Renal cortical epithelial cell (primary cell): ENCODE results near the gene LANCL2. TPM values are rescaled to one million over a fixed set of nuclear protein-coding genes. Genes with fewer than 3 reads are reported as not detected.
A peak's percentile ranks its signal among the peaks of the same experiment; 100 is the strongest.
"Not testable (repeated sequence)": the region's sequence is repeated elsewhere in the genome, so short reads cannot be mapped to it uniquely, and the experiment has no call there.

Source experiments
- DNase-seq: peaks from one replicate; pipeline ENCODE4 v3.0.0-alpha.2; 2011; ENCODE audit warnings: low read depth
- total RNA-seq: library from RNA; depleted of rRNA; stranded (reverse); fragments of >200 nt; gene quantifications from 2 replicates; pipeline ENCODE4 v1.2.3, GENCODE V29; 2014

Gene LANCL2
- total RNA-seq, 1 donor from 2014 or later = 26.0 TPM

DNA sequence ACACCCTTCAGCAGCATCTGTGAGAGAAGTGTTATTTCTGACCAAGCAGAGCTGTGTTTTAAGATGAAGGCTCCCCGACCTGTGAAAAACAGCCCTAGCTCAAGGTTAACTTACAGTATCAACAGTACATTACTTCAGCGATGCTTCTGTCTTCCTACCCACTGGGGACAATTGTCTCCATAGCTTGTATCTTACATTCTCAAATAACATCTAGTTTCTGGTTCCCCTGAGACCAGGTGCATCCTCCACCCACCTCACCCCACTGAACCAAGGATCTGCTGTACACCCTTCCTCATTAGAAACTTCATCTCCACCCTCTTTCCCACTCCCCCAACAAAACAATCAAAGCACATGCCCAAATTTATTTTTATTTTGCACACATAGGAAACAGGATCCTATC lies 105.1 kb downstream of the LANCL2 start:
- DNase-seq = no peak

DNA sequence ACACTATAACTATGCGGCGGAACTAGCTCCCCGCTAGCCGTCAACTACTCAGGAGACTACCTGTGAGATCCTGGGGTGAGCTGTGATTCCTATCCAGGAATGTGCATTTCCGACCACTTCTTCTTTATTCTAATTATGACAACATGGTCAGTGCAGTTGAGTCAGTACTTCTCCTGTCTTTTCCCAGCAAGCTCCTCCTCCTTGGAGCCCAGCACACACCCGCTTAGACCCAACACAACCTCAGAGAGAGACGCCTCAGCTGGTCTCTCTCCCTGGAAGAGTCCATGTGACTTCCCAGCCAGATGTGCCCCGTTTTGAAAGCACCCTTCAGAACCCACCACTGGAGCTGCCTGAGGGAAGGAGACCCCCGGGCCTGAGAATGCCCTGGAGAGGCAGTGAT lies 106.5 kb downstream of the LANCL2 start:
- not testable (repeated sequence) for DNase-seq

DNA sequence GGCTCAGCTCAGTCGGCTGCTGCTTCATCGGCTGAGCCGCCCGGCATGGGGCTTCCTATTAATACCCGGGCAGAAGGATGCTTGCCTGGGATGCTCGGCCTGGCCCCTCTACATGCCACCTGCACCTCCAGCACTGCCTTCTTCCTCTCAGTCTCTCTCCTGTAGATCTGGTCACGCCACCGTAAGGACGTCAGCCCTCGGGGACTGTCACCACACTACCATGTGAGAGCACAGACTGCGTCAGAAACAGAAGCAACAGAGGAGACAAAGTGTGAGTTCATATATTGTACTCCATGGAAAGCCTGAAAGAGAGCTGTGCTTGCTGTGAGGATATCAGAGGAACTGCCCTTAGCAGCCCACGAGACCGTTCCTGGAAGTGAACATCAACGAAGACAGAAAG lies 107.3 kb downstream of the LANCL2 start:
- not testable (repeated sequence) for DNase-seq

DNA sequence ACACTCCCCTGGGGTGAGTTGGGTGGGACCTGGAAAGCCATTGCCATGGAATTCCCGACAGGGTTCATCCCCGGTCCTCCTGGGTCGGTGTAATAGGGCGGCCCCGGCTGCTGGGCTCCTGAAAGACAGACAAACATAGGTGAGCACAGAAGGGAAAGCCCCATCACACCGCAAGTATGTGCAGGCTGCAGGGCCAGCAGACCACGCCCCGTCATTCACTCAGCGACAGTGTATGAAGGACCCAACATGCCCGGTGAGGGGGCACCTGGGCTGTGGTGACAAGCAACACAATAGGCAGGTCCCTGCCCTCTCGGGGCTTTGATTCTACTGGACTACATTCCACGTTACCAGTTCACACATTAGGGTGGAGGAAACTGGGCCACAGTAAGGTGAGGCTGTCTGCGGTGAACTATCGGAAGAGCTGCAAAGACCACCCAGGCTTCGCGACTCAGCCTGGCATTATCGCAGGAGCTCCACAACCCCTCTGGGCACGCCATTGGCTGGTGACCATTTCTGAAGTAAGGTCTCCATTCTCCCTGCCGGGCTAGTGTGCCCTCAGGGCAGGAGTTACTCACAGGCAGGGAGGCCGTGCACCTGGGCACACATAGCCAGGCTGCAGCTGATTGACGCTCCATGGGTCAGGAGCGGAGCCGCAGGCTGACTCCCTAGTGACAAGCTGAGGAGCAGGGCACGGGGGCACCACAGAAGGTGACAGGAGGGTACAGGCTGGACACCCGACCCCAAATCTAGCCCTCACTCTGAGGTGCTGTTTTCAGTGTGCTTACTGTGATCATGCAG lies 108.0 kb downstream of the LANCL2 start:
- no peak for DNase-seq

DNA sequence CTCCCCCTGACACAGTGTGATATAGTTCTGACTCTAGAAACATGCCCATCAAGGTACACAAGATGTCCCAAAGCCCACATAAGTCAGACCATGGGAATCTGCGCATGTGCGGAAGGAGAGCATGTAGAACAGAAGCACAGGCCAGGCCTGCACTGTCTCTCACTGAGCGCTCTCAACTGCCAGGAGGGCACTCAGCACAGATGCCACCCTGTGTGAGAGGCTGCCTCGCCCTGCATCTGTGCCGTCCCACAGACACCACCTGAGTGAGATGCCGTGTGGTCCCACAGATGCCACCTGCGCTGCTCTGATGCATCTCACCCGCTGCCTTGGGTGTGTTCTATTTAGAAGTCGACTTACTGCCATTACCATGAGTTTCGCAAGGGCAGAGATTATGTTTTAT lies 108.8 kb downstream of the LANCL2 start:
- no peak for DNase-seq

DNA sequence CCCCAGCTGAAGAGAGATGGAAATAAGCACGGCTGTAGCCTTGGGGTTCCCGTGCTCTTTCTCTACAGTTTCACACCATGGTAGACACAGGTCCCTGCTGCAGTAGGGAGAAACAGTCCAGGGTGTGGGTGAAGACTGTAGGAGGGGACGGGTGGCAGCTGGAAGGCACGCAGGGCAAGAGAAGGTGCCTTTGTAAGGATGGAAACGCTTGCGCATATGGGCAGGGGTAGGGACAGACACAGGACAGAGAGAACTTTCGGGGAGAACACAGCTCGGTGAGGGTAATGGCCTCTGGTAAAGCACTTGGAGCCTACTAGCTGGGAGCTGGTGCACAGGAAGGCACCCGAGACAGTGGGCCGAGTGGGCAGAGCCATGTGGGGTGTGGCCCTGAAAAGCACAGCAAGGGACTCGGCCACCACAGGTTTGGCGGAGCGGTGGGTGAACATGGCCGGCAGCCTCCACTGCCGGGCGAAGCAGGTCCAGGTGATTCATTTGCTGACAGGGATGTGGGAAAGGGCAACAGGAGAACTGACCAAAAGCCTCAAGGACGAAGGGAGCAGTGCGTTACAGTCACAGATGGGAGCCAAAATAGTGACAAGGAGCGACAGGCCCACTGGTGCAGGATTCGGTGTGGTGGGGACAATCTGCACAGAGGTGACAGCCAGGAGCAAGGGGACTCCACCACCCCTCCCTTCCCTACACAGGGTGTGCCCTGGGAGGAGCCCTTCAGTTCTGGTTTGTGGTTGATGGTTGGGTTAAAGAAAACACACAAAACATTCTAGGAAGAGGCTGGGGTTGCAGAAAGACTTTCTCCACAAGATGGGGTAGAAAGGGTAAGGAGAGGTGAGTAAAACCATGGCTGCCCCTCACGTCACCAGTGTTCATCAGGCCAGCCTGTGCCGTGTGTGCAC lies 110.1 kb downstream of the LANCL2 start:
- no peak for DNase-seq

DNA sequence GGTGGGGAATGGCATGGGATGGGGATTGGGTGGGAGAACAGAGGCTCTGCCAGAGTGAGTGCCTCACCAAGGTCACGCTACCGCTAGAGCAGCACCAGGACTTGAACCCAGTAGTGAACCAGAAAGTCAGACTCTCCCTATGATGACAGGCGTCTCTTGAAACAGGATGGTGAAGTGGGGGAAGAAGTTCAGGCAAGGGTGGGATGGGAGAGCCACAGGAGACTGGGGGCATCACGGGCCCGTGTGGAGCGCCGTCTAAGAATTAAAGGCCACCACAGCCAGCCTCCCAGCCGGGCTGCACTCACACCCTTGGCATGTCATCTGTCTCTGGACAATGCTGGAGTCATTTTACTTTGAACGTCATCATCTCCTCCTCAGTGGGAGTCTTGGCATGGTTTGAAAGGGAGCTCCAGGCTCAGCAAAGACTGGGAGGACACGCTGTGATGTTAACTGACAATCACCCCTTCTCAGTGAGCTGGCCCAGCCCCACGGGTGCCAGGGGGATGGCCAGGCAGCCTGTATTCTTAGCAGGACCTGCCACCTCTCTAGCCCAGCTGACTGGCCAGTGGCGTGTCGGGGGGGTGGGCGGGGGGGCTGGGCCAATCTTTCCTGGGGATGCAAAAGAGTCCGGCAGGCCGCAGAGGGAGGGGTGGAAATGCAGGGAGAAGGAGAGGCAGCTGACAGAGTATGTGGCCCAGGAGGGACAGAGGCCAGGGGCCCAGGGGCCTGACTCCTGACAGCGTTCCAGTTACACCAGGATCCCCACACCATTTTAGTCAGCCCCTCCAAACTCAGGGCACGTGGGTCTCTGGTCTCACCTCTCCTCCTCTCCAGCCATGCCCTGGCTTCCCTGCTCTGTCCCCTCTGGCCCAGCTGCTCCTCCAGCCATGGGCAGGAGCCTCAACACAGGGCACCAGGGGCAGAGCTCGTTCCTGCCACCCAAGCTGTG lies 111.0 kb downstream of the LANCL2 start:
- DNase-seq = no peak

DNA sequence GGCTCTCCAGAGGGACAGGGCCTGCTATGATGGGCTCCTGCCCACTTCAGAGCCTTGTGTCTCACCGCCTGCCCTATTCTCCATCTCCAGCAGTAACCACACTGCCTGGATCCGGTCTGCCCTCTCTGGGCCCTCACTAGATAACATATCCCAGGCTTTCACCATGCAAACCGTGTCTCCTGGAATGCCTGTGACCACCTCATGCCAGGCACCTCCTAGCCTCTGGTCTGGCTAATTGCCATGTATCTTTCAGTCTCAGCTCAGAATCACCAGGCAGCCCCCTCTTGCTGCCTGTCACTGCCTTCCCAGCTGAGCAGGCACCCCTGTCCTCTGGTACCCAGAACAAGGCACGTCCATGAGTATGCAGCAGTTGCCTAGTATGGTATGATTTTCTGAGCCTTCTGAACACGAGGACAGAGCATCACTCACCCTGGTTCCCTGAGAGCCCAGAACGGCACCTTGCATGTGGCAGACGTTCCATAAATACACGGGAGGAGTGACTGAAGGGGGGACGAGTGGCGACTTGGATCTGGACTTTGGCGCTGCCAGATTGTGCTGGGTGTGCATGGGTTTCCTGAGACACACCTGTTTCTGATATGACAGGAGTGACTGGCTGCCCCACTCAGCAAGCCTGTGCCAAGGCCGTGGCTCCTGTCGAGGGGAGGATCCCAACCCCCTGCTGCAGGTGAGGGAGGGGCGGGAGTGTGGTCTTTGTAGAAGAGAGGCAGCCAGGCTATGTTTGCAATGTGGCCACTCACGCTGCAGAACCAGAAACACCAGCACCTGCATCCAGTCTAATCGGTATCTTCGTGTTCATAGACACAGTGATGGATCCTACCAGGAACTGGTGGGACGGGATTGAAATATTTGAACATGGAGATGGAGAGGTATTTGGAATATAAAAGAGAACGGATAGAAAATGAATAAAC lies 112.0 kb downstream of the LANCL2 start:
- DNase-seq = no peak

DNA sequence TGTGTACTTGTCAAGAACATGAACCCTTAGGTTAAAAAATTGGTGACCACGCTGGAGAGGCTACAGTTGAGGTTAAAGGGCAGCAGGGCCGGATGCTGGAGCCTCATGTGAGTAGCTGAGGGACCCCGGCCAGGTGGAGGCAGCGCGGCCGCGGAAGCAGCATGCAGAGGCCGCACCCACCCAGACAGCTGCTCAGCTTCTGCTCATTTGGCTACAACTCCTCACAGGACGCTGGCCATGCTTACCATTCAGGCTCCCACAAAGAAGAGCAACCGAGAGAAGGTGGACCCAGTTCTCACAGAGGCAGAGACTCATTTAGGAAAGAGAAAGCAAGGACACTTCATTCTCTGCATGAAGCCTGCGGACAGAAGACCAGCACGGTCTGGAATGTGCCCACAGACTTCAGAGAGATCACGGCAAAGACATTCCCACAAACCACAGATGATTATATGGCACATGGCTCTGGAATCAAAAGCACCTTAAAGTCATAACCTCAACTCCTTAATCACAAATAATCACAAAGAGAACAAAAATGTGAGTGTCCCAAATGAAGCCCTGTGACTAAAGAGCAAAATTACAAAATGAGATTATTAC lies 112.7 kb downstream of the LANCL2 start:
- peak; percentile 50 for DNase-seq

DNA sequence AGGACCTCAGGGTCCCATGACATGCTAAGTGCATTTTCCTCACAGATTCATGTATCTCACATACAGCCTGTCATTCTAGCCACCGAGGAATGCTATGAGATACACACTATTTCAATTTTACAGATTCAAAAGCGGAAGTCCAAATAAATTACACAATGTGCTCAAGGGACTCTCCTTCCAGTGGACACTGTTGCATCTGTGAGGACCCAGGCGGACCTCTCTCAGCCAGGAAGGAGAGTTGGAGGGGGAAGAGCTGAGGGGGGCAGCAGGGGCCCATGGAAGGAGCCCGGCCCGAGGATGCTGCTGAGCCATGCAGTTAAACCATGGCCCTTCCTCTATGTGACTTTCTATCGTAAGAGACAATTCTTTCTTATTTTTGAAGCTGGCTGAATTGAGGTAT lies 113.6 kb downstream of the LANCL2 start:
- DNase-seq = no peak

DNA sequence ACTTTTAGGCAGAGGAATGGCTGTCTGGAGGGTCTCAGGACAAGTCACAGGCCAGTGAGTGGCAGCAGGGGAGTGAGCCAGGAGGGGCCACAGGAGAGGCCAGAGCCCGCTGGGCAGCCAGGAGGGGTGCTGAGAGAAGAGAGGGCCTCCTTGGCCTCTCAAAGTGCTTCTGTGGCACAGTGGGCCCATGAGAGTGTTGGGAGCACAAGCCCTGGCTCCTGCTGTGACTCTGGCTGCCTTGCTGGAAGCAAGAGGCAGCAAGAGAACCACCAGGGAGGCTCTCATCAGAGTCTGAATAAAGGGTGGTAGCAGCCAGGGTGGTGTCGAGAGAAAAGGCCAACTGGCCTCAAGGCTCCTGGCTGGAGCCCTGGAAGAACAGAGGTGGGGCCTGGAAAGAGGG lies 116.0 kb downstream of the LANCL2 start:
- DNase-seq = no peak

DNA sequence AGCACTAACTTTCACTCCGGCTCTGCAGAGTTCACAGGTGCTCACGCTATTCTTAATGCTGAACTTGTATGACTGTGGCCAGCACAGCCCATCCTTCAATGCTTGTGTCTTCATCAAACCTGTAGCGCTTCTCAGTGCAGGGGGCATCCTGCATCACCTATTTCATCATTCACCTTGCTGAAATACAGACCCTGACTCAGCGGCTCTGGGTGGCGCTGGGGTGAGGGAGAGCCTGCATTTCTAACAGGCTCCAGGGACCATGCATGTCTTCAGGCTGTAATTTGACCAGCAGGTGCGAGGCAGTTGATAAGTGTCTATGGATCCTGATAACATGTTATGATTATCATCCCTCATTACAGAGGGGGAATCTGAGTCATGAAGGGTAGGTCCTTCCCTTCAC lies 117.9 kb downstream of the LANCL2 start:
- DNase-seq = no peak

Other genes starting within 250 kb of the LANCL2 start
- gene VOPP1, start 207.2 kb downstream of the LANCL2 start, total RNA-seq = 128 and 170 TPM in 2 replicates